Neural crest cell (in vitro differentiated cells): ENCODE measurements around the gene KCTD15. TPM values are rescaled to one million over a fixed set of nuclear protein-coding genes. Genes with fewer than 3 reads are reported as not detected.

Experiments
- DNase-seq: peaks from one replicate; pipeline ENCODE4 v3.0.0; 2021; ENCODE audit warnings: low read depth, mixed read lengths, low spot score
- H3K27ac Mint-ChIP-seq: one replicate; pipeline ENCODE4 v1.8.0; 2021; ENCODE audit warnings: mild to moderate bottlenecking, mixed read lengths; ENCODE audit not compliant: unreplicated experiment
- H3K27me3 Mint-ChIP-seq: 2 replicates; pipeline ENCODE4 v1.8.0; 2021; ENCODE audit warnings: low read depth, mild to moderate bottlenecking, mixed read lengths
- H3K36me3 Mint-ChIP-seq: 2 replicates; pipeline ENCODE4 v1.8.0; 2021; ENCODE audit warnings: low read depth, mild to moderate bottlenecking, mixed read lengths
- H3K4me1 Mint-ChIP-seq: 2 replicates; pipeline ENCODE4 v1.8.0; 2021; ENCODE audit warnings: mixed read lengths
- H3K4me3 Mint-ChIP-seq: one replicate; pipeline ENCODE4 v1.8.0; 2021; ENCODE audit warnings: mild to moderate bottlenecking, mixed read lengths
- H3K9me3 Mint-ChIP-seq: 2 replicates; pipeline ENCODE4 v1.8.0; 2021; ENCODE audit warnings: mixed read lengths
- total RNA-seq: library from RNA; stranded (reverse); gene quantifications from 2 replicates; pipeline ENCODE4 v1.2.1, GENCODE V29; 2021
- TF ChIP-seq, protein P1 (sequence below): fragments of 200-600 bp; sonication (generic); conservative IDR thresholded peaks from 2 replicates; pipeline ENCODE4 v1.5.0; 2021; ENCODE audit warnings: antibody characterized with exemption, mild to moderate bottlenecking

KCTD15 gene
- total RNA-seq, 1 donor from 2014 or later: 58.3 TPM

DNA sequence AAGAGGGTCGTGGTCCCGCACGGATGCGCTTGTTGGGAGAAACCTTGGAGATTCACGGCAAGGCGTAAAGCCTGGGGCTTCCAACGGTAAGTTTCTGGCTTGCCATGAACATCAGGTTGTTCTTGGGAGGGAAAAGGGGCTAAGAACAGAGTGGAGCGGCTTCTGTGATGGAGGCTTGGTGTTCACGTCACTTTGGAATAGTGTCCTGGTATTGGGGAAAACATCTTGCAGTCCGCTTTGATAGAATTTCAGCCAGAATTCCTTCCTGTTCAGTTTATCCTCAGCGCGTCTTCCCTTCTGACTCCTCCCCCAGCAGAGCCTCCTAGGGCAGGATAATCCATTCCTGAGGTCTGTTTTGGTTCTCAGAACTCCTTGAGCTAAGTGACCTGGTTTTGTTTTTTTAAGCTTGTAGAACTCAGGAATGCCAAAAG is 2.0 kb downstream of the KCTD15 start:
- peak overlapping the region; percentile 91 for H3K4me3 Mint-ChIP-seq
- peaks cover 5% of the 10 kb centered on the region for H3K36me3 Mint-ChIP-seq
- no peaks in the 10 kb centered on the region for H3K9me3 Mint-ChIP-seq
- H3K27me3 Mint-ChIP-seq: peaks cover 6% of the 10 kb centered on the region
- TF ChIP-seq, protein P1, sequence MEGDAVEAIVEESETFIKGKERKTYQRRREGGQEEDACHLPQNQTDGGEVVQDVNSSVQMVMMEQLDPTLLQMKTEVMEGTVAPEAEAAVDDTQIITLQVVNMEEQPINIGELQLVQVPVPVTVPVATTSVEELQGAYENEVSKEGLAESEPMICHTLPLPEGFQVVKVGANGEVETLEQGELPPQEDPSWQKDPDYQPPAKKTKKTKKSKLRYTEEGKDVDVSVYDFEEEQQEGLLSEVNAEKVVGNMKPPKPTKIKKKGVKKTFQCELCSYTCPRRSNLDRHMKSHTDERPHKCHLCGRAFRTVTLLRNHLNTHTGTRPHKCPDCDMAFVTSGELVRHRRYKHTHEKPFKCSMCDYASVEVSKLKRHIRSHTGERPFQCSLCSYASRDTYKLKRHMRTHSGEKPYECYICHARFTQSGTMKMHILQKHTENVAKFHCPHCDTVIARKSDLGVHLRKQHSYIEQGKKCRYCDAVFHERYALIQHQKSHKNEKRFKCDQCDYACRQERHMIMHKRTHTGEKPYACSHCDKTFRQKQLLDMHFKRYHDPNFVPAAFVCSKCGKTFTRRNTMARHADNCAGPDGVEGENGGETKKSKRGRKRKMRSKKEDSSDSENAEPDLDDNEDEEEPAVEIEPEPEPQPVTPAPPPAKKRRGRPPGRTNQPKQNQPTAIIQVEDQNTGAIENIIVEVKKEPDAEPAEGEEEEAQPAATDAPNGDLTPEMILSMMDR: no peak
- peaks cover 20% of the 10 kb centered on the region for H3K4me1 Mint-ChIP-seq
- peak overlapping the region; percentile 62 for H3K27ac Mint-ChIP-seq
- no peak for DNase-seq

DNA sequence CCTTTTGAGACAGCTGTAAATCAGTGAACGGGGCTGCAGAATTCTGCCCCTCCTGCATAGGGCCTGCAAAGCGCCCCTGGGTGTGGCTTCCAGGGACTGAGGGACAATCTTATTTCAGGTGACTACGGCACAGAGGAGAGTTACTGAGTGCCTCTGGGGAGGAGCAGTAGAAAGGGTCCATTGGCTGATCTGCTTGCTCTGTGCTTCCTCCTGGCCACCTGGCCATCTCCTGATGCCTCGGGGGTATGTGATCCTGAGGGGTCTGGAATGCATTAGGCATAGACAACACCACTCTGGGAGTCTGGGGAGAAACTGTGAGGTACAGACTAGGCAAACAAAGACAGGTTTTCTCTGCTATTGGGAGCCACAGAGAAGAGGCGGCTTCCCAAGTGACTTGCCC is 2.8 kb downstream of the KCTD15 start:
- TF ChIP-seq, protein P1: no peak
- no peaks in the 10 kb centered on the region for H3K9me3 Mint-ChIP-seq
- H3K4me3 Mint-ChIP-seq: peak overlapping the region; percentile 91
- H3K4me1 Mint-ChIP-seq: peaks cover 19% of the 10 kb centered on the region
- peaks cover 6% of the 10 kb centered on the region for H3K27me3 Mint-ChIP-seq
- peaks cover 5% of the 10 kb centered on the region for H3K36me3 Mint-ChIP-seq
- H3K27ac Mint-ChIP-seq: no peak overlapping the region
- no peak for DNase-seq

DNA sequence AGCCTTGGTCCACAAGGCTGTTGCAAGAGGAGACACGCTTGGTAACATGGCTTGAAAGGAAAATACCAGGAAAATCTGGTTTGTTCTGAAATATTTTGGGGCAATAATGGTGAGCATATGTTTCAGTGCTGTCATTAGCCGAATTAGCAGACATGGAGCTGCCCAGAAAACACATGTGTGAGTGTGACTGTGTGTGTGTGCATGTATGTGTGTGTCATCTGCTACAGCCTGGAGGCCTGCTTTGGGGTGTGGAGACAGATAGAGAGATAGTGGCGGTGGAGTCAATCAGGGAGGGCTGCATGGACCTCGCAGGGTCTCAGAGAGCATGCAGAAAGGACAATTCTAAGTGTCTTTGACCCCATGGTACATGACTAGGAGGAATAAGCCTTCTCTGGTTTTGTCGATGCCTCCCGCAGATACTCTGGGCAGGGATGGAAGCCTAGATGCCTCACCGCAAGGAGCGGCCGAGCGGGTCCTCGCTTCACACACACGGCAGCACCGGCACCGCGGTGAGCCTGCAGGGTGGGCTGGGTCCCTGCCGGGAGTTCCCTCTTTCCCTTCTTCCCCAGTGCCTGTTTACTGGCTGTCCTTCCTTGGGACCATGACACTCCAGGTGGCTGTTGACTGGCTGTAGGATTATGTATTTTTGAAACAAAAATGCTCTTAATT is 3.5 kb downstream of the KCTD15 start:
- Mint-ChIP-seq H3K4me1 (peaks cover 19% of the 10 kb centered on the region), H3K36me3 (peaks cover 5% of the 10 kb centered on the region), H3K27me3 (peaks cover 6% of the 10 kb centered on the region), H3K4me3 (peak overlapping the region; percentile 91), H3K27ac (no peak overlapping the region), H3K9me3 (no peaks in the 10 kb centered on the region)
- TF ChIP-seq, protein P1: no peak
- DNase-seq: no peak

DNA sequence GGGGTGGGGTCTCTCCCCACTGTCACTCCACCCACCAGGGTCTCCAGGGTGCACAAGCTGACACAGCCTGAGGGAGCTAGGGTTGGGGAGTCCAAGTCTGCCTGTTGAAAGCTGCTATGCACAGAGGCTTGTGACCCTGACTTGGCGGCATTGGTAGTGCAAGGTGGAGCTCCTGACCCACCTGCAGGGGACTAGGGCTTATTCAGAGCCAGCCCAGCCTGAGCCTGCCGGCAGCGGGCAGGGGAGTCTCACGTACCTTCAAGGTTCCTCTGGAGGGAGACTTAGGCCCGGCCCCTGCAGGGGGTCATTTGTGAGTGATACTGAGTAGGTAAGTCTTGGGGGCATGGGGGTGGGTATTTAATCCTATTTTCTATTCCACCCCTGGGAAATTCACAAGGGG is 4.7 kb downstream of the KCTD15 start:
- Mint-ChIP-seq H3K27me3 (peaks cover 6% of the 10 kb centered on the region), H3K4me1 (peaks cover 19% of the 10 kb centered on the region), H3K36me3 (peaks cover 10% of the 10 kb centered on the region), H3K27ac (no peak overlapping the region), H3K4me3 (peak overlapping the region; percentile 57), H3K9me3 (no peaks in the 10 kb centered on the region)
- TF ChIP-seq, protein P1: no peak
- no peak for DNase-seq

DNA sequence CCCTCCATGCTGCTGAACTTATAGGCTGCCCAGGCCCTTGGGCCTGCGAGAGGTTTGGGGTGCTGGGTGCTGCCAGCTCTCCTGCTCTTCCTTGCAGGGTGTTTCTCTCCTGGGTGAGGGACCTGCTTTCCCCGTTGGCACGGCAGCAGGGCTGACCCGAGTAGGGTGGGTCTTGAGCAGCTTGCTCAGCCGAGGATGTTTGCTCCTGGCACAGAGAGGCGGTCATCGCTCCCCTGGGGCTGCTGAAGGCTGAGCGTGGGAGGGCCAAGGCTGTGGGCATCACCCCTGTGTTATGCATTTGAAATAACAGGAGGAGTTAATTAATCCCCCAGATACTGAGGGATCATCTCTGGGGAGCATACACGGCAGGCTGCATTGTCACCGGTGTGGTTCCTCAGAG is 5.3 kb downstream of the KCTD15 start:
- no peak for DNase-seq
- Mint-ChIP-seq H3K27me3 (peaks cover 6% of the 10 kb centered on the region), H3K36me3 (peaks cover 10% of the 10 kb centered on the region), H3K4me1 (peaks cover 19% of the 10 kb centered on the region), H3K27ac (no peak overlapping the region), H3K4me3 (no peak overlapping the region), H3K9me3 (no peaks in the 10 kb centered on the region)
- TF ChIP-seq, protein P1: no peak
